Thyroid gland (tissue), 4 donors: ENCODE measurements around the gene ALDH4A1. TPM values are rescaled to one million over a fixed set of nuclear protein-coding genes. Genes with fewer than 3 reads are reported as not detected.

Experiments used
- DNase-seq, 2 donors: peaks; one replicate each; pipeline ENCODE4 v3.0.0-alpha.2; 2019
- H3K27ac ChIP-seq, 3 donors: fragments of 200-600 bp; sonication (generic); 1 replicate in 2 of 3; 2 replicates in 1 of 3; pipeline ENCODE4 v1.5.1; 2016 to 2019; ENCODE audit warnings: mild to moderate bottlenecking in 1 of 3, moderate library complexity in 1 of 3
- H3K27me3 ChIP-seq: fragments of 200-600 bp; sonication (generic); one replicate; pipeline ENCODE4 v1.5.1; 2019
- H3K36me3 ChIP-seq, 2 donors: fragments of 200-600 bp; sonication (generic); one replicate each; pipeline ENCODE4 v1.5.1; 2016 to 2019
- H3K4me1 ChIP-seq, 2 donors: fragments of 200-600 bp; sonication (generic); one replicate each; pipeline ENCODE4 v1.5.1; 2017 to 2019
- H3K4me3 ChIP-seq, 3 donors: fragments of 200-600 bp; sonication (generic); replicated peaks in 1 of 3; 1 replicate in 2 of 3; 2 replicates in 1 of 3; pipeline ENCODE4 v1.5.1; 2016; ENCODE audit warnings: mild to moderate bottlenecking in 1 of 3
- H3K9me3 ChIP-seq: fragments of 200-600 bp; sonication (generic); one replicate; pipeline ENCODE4 v1.5.1; 2017
- POLR2A ChIP-seq, 2 donors: fragments of 450-650 bp; IDR thresholded peaks; one replicate each; pipeline ENCODE4 v1.6.1; 2017; ENCODE audit warnings: antibody characterized with exemption in 2 of 2, mild to moderate bottlenecking in 2 of 2, moderate library complexity in 1 of 2
- WGBS, 2 donors: methylation state at CpG; one replicate each; pipeline ENCODE4 v1.1.5; 2017; 5-methylcytosine and 5-hydroxymethylcytosine counted together
- intact Hi-C: fragments of 100-400 bp; cut with DNase I; formaldehyde crosslinking; loops from one replicate; pipeline ENCODE4 v1.15.1; 2023
- total RNA-seq, 4 donors: library from RNA; depleted of rRNA; stranded (reverse); fragments of >200 nt; gene quantifications; one replicate each; pipeline ENCODE4 v1.2.3, GENCODE V29; 2016
- TF ChIP-seq, protein P1 (sequence below), 6 experiments: fragments of 200-600 bp in 3 of 6; fragments of 450-650 bp in 3 of 6; sonication (generic) in 3 of 6; IDR thresholded peaks; one replicate each; pipeline ENCODE4 v1.5.1; 2016 to 2019; ENCODE audit warnings: antibody characterized with exemption in 6 of 6, mild to moderate bottlenecking in 2 of 6, inconsistent platforms in 1 of 6, moderate library complexity in 1 of 6

Gene ALDH4A1
- total RNA-seq, 4 donors from 2014 or later: 5.4 to 29.9 (median 18.6) TPM

DNA sequence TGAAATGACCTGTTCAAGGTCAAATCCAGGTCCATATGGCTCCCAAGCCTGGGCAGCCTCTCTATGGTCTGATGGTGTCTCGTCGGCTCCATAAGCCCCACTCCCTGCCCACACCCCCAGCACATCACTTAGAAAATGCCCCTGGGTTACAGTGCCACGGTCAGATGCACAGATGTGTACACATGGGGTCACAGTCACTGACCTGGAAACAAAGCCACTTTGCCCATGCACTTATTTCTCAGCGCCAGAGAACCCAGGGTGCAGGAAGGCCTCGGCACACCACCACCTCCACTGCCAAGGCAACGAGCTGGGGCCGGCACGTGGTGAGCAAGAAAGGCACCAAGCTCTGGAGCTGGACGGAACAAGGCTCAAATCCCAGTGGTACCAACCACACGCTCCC lies 29.4 kb upstream of the ALDH4A1 start:
- Histone ChIP-seq H3K9me3 (no peaks in the 10 kb centered on the region), H3K4me3 (no peak overlapping the region), H3K4me1 (peaks cover 27 to 63% of the 10 kb centered on the region in 2 donors), H3K36me3 (no peaks in the 10 kb centered on the region), H3K27me3 (no peaks in the 10 kb centered on the region), H3K27ac (peak overlapping the region in 2 of 3 donors; percentile 72 to 73)
- intact Hi-C loops: no loop called here
- WGBS, 2 donors: 53 to 54% methylated on average over 10 of the region's 10 CpGs
- DNase-seq: peak; percentile 44 to 47
- no peak for TF ChIP-seq POLR2A (IDR thresholded peaks at IDR 0.05)
- TF ChIP-seq, protein P1, sequence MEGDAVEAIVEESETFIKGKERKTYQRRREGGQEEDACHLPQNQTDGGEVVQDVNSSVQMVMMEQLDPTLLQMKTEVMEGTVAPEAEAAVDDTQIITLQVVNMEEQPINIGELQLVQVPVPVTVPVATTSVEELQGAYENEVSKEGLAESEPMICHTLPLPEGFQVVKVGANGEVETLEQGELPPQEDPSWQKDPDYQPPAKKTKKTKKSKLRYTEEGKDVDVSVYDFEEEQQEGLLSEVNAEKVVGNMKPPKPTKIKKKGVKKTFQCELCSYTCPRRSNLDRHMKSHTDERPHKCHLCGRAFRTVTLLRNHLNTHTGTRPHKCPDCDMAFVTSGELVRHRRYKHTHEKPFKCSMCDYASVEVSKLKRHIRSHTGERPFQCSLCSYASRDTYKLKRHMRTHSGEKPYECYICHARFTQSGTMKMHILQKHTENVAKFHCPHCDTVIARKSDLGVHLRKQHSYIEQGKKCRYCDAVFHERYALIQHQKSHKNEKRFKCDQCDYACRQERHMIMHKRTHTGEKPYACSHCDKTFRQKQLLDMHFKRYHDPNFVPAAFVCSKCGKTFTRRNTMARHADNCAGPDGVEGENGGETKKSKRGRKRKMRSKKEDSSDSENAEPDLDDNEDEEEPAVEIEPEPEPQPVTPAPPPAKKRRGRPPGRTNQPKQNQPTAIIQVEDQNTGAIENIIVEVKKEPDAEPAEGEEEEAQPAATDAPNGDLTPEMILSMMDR (IDR thresholded peaks at IDR 0.05): no peak

DNA sequence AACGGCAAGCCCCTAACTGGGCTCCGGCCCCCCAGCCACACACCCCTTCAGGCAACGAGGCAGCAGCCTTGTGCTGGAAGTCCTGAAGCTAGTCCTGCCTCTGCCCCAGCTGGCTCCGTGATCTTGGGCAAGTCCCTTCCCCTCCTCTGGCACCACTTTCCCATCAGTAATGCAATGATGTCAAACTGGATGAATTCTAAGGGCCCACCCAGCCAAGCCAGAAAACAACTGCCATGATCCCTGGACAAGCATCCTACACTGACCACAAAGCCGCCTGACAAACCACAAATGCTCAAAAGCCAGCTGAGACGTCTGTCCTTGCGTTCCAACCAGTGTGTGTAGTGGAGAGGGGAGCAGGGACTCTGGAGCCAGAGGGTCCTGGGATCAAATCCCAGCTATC lies 27.3 kb upstream of the ALDH4A1 start:
- intact Hi-C loops: no loop called here
- Histone ChIP-seq H3K4me1 (peaks cover 34 to 71% of the 10 kb centered on the region in 2 donors), H3K27ac (no peak overlapping the region), H3K4me3 (no peak overlapping the region), H3K36me3 (no peaks in the 10 kb centered on the region), H3K9me3 (no peaks in the 10 kb centered on the region), H3K27me3 (no peaks in the 10 kb centered on the region)
- WGBS, 2 donors: 55 to 94% methylated on average over 3 to 5 of the region's 7 CpGs
- TF ChIP-seq, protein P1 (IDR thresholded peaks at IDR 0.05): no peak
- TF ChIP-seq POLR2A (IDR thresholded peaks at IDR 0.05): no peak
- DNase-seq: no peak

DNA sequence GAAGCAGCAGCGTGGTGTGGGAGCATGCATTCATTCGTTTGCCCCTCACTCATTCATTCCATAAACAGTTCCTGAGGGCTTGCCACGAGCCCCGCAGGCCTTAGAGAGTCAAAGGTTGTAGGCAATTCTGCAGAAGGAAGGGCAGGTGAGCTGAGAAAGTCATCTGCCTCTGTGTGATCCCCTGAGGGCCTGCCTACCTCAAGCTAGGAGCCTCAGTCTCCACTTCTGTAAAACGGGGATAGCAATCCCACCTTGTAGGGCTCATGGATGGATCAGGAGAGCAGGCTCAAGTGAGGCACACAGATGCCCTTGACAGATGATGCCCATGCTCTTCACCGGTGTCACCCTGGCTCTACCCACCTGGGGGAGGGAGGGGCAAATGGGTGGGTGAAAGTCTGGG lies 26.6 kb upstream of the ALDH4A1 start:
- Histone ChIP-seq H3K27ac (no peak overlapping the region), H3K27me3 (no peaks in the 10 kb centered on the region), H3K4me1 (peaks cover 41 to 76% of the 10 kb centered on the region in 2 donors), H3K36me3 (no peaks in the 10 kb centered on the region), H3K9me3 (no peaks in the 10 kb centered on the region), H3K4me3 (no peak overlapping the region)
- no peak for DNase-seq
- TF ChIP-seq, protein P1 (IDR thresholded peaks at IDR 0.05): no peak
- TF ChIP-seq POLR2A (IDR thresholded peaks at IDR 0.05): no peak
- intact Hi-C loops: no loop called here
- WGBS, 2 donors: 93 to 100% methylated on average over 4 to 5 of the region's 6 CpGs

DNA sequence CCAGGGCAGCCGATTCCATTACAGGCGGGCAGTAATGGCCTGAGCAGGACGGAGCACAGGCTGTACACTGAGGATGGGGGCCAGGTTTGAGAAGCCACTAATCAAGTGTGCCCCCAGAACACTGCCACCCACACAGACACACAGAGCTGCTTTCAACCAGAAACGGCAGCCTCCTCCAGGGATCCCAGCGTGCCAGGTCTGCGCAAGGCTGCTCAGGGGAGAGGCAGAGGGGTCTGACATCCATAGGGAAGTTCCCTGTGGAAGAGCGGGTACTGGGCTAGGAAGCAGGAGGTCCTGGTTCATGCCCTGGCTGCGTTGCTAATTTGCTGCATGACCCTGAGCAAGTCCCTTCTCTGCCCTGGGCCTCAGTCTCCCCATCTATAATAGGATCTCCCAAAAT lies 26.1 kb upstream of the ALDH4A1 start:
- Histone ChIP-seq H3K27me3 (no peaks in the 10 kb centered on the region), H3K36me3 (no peaks in the 10 kb centered on the region), H3K9me3 (no peaks in the 10 kb centered on the region), H3K4me1 (peaks cover 46 to 76% of the 10 kb centered on the region in 2 donors), H3K4me3 (no peak overlapping the region), H3K27ac (no peak overlapping the region)
- TF ChIP-seq POLR2A (IDR thresholded peaks at IDR 0.05): no peak
- TF ChIP-seq, protein P1 (IDR thresholded peaks at IDR 0.05): no peak
- intact Hi-C loops: no loop called here
- DNase-seq: no peak
- 89 to 100% methylated on average over 4 to 7 of the region's 8 CpGs for WGBS, 2 donors

DNA sequence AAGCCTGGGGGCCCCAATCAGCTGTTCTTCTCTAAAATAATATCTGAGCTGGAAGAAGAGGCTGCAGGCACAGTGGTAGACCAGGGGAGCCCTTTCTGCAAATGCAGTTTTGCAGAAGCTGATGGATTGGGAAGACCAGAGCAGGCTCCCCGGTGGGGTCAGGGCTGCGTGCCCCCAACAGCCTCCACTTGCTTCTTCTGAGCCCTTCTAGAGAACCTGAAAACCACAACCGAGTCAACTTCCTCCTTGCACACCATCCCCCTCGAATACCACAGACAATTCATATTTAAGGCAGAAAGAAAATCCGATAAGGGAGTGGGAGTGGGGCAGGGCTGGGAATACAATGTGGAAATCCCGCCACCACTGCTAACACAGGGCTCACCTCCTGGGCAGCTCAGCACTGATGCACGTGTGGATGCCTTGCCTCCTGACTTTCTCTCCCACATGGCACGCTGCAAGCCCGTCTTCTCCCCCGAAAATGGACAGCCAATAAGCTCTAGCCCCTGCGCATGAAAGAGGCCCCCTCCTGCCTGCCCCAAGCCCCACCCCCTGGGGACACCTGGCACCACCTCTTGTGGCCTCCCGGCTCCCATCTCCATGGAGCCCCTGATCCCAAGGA lies 25.4 kb upstream of the ALDH4A1 start:
- Histone ChIP-seq H3K27ac (peak overlapping the region in 2 of 3 donors; percentile 73 to 76), H3K9me3 (no peaks in the 10 kb centered on the region), H3K4me1 (peaks cover 45 to 76% of the 10 kb centered on the region in 2 donors), H3K36me3 (no peaks in the 10 kb centered on the region), H3K27me3 (no peaks in the 10 kb centered on the region), H3K4me3 (no peak overlapping the region)
- WGBS, 2 donors: 80 to 83% methylated on average over 12 of the region's 12 CpGs
- DNase-seq: no peak
- intact Hi-C loops: no loop called here
- no peak for TF ChIP-seq POLR2A (IDR thresholded peaks at IDR 0.05)
- TF ChIP-seq, protein P1 (IDR thresholded peaks at IDR 0.05): no peak
